VCaP (cell line): ENCODE data around the gene ITCH.
"Not testable (repeated sequence)": the region's sequence is repeated elsewhere in the genome, so short reads cannot be mapped to it uniquely, and the experiment has no call there.

Experiments
- H3K27ac ChIP-seq: fragments of 450-650 bp; 2 replicates; pipeline ENCODE4 v1.5.1; 2017
- CTCF ChIP-seq: fragments of 450-650 bp; conservative IDR thresholded peaks from 2 replicates; pipeline ENCODE4 v1.5.1; 2017; ENCODE audit warnings: mild to moderate bottlenecking, moderate library complexity

Gene ITCH

GRCh38 chr20:34420146-34420545 is 57.1 kb downstream of the ITCH start:
- TF ChIP-seq CTCF: no peak
- H3K27ac ChIP-seq: peak overlapping the region; percentile 57

- no peak for TF ChIP-seq CTCF
- peak overlapping the region; percentile 57 for H3K27ac ChIP-seq
Observed at GRCh38 chr20:34420975-34421374, 57.9 kb downstream of the ITCH start.

DNA sequence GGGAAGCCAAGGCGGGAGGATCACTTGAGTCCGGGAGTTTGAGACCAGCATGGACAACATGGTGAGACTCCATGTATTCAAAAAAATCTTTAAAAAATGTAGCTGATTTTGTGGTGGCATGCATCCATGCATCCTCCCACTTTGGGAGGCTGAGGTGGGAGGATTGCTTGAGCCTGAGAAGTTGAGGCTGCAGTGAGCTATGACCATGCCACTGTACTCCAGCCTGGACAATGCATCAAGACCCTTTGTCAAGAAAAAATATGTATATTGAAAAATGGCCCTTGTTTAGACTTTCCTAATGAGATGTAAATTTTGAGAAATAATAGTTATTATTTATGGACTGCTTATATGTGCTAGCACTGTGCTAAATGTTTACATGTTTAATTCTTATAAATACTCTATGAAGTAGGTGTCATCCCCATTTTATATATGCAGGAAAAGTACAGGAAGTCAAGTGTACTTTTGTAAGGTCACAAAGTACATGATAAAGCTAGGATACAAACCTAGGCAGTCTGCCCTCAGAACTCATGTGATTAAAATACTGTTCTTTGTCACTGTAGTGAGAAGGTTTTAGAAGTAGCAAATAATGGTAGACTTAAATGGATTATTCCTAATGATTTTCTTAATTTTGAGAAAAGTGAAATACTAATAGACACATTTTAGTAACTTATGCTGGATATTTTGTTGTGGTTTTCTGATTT is 58.8 kb downstream of the ITCH start:
- H3K27ac ChIP-seq: peak overlapping the region; percentile 57; the same call in 1 of the 2 replicates
- no peak for TF ChIP-seq CTCF

- peak overlapping the region; percentile 40 for H3K27ac ChIP-seq
Observed at GRCh38 chr20:34425032-34425690, 62.1 kb downstream of the ITCH start.

DNA sequence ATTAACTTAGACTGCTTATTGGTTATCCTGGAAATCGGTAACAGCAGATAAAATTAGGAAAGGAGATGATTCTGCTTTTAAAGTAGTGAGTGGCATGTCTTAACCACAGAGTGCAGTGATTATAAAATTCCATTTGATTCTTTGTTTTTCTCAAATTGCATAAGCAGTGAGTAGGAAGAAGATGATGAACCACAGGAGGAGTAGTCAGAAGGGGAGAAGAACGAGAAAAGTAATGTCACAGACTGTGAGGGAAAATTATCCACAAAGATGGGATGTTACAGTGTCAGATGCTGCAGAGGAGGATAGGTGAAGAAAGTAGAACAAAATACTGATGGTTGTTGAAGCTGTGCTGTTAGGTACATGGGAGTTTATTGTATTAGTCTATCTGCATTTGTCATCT is 63.0 kb downstream of the ITCH start:
- TF ChIP-seq CTCF: no peak
- peak overlapping the region; percentile 40; the same call in 1 of the 2 replicates for H3K27ac ChIP-seq

DNA sequence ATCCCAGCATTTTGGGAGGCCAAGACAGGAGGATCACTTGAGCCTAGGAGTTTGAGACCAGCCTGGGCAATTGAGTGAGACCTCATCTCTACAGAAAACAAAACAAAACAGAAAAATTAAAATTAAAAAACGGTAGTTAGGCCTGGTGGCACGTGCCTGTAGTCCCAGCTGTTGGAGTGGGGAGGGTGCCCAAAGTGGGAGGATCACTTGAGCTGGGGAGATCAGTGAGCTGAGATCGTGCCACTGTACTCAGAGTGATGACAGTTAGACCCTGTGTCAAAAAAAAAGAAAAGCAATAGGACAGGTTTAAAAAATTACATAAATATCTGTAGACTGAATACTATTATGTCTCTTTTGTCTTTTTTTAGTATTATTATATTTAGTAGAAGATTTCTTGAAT is 64.3 kb downstream of the ITCH start:
- H3K27ac ChIP-seq: no peak overlapping the region
- no peak for TF ChIP-seq CTCF

DNA sequence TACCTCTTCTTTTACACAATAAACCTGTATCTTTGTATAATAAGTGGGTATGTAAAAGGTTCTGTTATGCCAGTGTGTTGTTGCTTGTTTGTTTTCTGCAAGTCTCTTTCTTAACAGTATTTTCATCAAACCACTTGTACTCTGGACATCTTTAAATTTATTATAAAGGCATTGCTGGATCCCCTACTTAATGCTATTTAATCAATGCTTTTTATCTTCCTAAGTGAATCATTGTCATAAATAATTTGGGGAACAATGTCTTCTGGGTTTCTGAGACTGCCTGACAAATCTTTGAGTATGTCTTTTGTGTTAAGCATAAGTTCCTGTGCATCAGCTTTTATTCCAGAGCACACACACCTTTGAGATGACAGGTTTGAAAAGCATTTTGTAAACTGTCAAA is 64.7 kb downstream of the ITCH start:
- H3K27ac ChIP-seq: no peak overlapping the region
- no peak for TF ChIP-seq CTCF

DNA sequence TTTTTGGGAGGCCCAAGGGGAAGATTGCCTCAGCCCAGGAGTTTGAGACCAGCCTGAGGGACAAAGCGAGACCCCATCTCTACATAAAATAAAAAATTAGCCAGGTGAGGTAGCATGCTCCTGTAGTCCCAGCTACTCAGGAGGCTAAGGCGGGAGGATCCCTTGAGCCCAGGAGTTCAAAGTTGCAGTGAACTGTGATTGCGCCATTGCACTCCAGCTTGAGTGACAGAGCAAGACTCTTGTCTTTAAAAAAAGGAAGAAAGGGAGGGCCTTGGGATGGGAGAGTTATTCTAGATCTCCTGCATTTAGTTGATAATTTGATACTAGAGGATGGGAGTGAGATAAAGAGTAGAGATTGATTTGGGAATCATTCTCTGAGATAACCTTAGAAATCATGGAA is 68.1 kb downstream of the ITCH start:
- no peak for TF ChIP-seq CTCF
- H3K27ac ChIP-seq: no peak overlapping the region

GRCh38 chr20:34432663-34433062 is 69.6 kb downstream of the ITCH start:
- H3K27ac ChIP-seq: not testable (repeated sequence)
